K562 (cell line): ENCODE data around the gene TMEM247. TPM values are rescaled to one million over a fixed set of nuclear protein-coding genes. Genes with fewer than 3 reads are reported as not detected.

ENCODE experiments used
- ATAC-seq: fragments of 200-7000 bp; cut with Tn5 transposase; 3 replicates; pipeline ENCODE4 v1.9.1; 2020; ENCODE audit warnings: moderate library complexity
- BruUV-seq: library from RNA; stranded (reverse); fragments of 400-500 nt; replicated peaks from 2 replicates; lab custom pipeline; 2021; lab: Mats Ljungman, UMichigan
- CTCF ChIA-PET: fragments of 300-600 bp; formaldehyde crosslinking; extraction: SDS; loops from one replicate; lab custom pipeline; 2021; ENCODE audit warnings: low intra/inter-chr PET ratio; lab: Yijun Ruan, JAX
- POLR2A ChIA-PET: fragments of 300-600, 350-650 bp; sonication (Branson Sonifier 250); formaldehyde crosslinking; extraction: SDS; loops from one replicate; lab custom pipeline; 2021; ENCODE audit warnings: antibody characterized with exemption, inconsistent platforms; lab: Yijun Ruan, JAX
- DNase-seq, 4 experiments: peaks; one replicate each; pipeline versions ENCODE4 v3.0.0 to v3.0.0-alpha.2; 2011 to 2018; ENCODE audit warnings: low spot score in 3 of 4, mixed read lengths in 3 of 4; ENCODE audit errors: extremely low read depth in 1 of 4
- FAIRE-seq: peaks from 2 replicates; lab custom pipeline; 2011; peaks lifted over from hg19 to GRCh38; lab: Jason Lieb, UNC
- H2AFZ ChIP-seq: 2 replicates; pipeline ENCODE4 v1.6.0; 2011; ENCODE audit warnings: low read depth, low read length, control low read depth, inconsistent platforms
- H3K27ac ChIP-seq: fragments of 200-600 bp; 3 replicates; pipeline ENCODE4 v1.8.0; 2011; ENCODE audit warnings: low read depth, mild to moderate bottlenecking, control low read depth, inconsistent platforms, low read length, moderate library complexity, mixed read lengths; ENCODE audit errors: extremely low read depth
- H3K27me3 ChIP-seq, 2 experiments: fragments of 300-600 bp in 1 of 2; 2 replicates in 1 of 2; 3 replicates in 1 of 2; pipeline versions ENCODE4 v1.6.0 to v1.8.0; 2011; ENCODE audit warnings: inconsistent platforms in 2 of 2, low read length in 2 of 2, mild to moderate bottlenecking in 1 of 2, mixed read lengths in 1 of 2, moderate library complexity in 1 of 2; ENCODE audit not compliant: control insufficient read depth in 2 of 2, insufficient read depth in 2 of 2
- H3K36me3 ChIP-seq: fragments of 300-600 bp; 3 replicates; pipeline ENCODE4 v1.8.0; 2011; ENCODE audit warnings: mild to moderate bottlenecking, low read length, inconsistent platforms; ENCODE audit not compliant: control insufficient read depth, insufficient read depth
- H3K4me1 ChIP-seq, 2 experiments: fragments of 200-600 bp in 1 of 2; replicated peaks in 1 of 2; 2 replicates in 1 of 2; 3 replicates in 1 of 2; pipeline versions ENCODE4 v1.5.1 to v1.8.0; 2011; ENCODE audit warnings: inconsistent platforms in 2 of 2, low read length in 2 of 2, mild to moderate bottlenecking in 1 of 2, mixed read lengths in 1 of 2, moderate library complexity in 1 of 2; ENCODE audit not compliant: control insufficient read depth in 2 of 2, insufficient read depth in 2 of 2
- H3K4me2 ChIP-seq: 2 replicates; pipeline ENCODE4 v1.6.1; 2011; ENCODE audit warnings: low read length, control low read depth, inconsistent platforms, mixed read lengths; ENCODE audit not compliant: insufficient read depth
- H3K4me3 ChIP-seq: fragments of 200-600 bp; sonication (generic), shearing (Covaris generic); 2 replicates; pipeline ENCODE4 v1.5.1; 2016; ENCODE audit warnings: control low read depth, inconsistent platforms
- H3K79me2 ChIP-seq: fragments of 200-600 bp; 3 replicates; pipeline ENCODE4 v1.8.0; 2011; ENCODE audit warnings: low read length, inconsistent platforms; ENCODE audit not compliant: control insufficient read depth, insufficient read depth
- H3K9ac ChIP-seq, 2 experiments: 2 replicates each; pipeline versions ENCODE4 v1.6.0 to v1.6.1; 2011; ENCODE audit warnings: low read depth in 2 of 2, low read length in 2 of 2, control low read depth in 1 of 2, inconsistent platforms in 1 of 2, mild to moderate bottlenecking in 1 of 2, mixed read lengths in 1 of 2; ENCODE audit not compliant: insufficient read depth in 1 of 2
- H3K9me1 ChIP-seq: one replicate; pipeline ENCODE4 v1.6.0; 2011; ENCODE audit warnings: inconsistent platforms, mild to moderate bottlenecking, low read length, moderate library complexity; ENCODE audit not compliant: control insufficient read depth, insufficient read depth
- H3K9me3 ChIP-seq: replicated peaks from 2 replicates; pipeline ENCODE4 v1.5.1; 2011; ENCODE audit warnings: low read depth, low read length, inconsistent platforms; ENCODE audit not compliant: control insufficient read depth, insufficient read depth
- H4K20me1 ChIP-seq: replicated peaks from 2 replicates; pipeline ENCODE4 v1.6.1; 2011; ENCODE audit warnings: low read length, inconsistent platforms, mixed read lengths; ENCODE audit not compliant: control insufficient read depth, insufficient read depth
- BMI1 ChIP-seq: fragments of 150-350 bp; IDR thresholded peaks from 2 replicates; pipeline ENCODE4 v1.6.1; 2014; ENCODE audit warnings: low read length
- GTF2F1 ChIP-seq: IDR thresholded peaks from 2 replicates; pipeline ENCODE4 v1.6.1; 2011; ENCODE audit warnings: low read depth, low read length, improper control_type of control experiment
- KHSRP ChIP-seq: fragments of 450-650 bp; IDR thresholded peaks from 2 replicates; pipeline ENCODE4 v1.6.1; 2017
- MCM3 ChIP-seq: fragments of 450-650 bp; IDR thresholded peaks from 2 replicates; pipeline ENCODE4 v1.6.1; 2016
- RFX7 ChIP-seq: fragments of 250-450 bp; sonication (Bioruptor Pico); IDR thresholded peaks from 2 replicates; pipeline ENCODE4 v1.5.1; 2021; ENCODE audit warnings: mild to moderate bottlenecking
- XRCC3 ChIP-seq: fragments of 450-650 bp; IDR thresholded peaks from 2 replicates; pipeline ENCODE4 v1.6.1; 2017; ENCODE audit warnings: mild to moderate bottlenecking, moderate library complexity
- ZNF146 ChIP-seq: IDR thresholded peaks from one replicate; pipeline ENCODE4 v1.6.1; 2018; ENCODE audit warnings: missing compliant biosample characterization; ENCODE audit not compliant: unreplicated experiment
- ZNF518B ChIP-seq: fragments of 250-450 bp; sonication (Bioruptor Pico); IDR thresholded peaks from 2 replicates; pipeline ENCODE4 v1.5.0; 2021; ENCODE audit warnings: mild to moderate bottlenecking, moderate library complexity
- ZNF583 ChIP-seq: fragments of 250-450 bp; sonication (Bioruptor Pico); IDR thresholded peaks from 2 replicates; pipeline ENCODE4 v1.4.0; 2020
- ZSCAN32 ChIP-seq: fragments of 450-650 bp; formaldehyde crosslinking; IDR thresholded peaks from 2 replicates; pipeline ENCODE4 v1.4.0; 2020; ENCODE audit warnings: mild to moderate bottlenecking, moderate library complexity
- WGBS: fragments of 100-300 bp; shearing (Covaris generic); methylation state at CpG from one replicate; pipeline ENCODE4 v1.1.6; 2016; ENCODE audit warnings: low coverage, mixed read lengths; ENCODE audit not compliant: insufficient coverage; ENCODE audit errors: missing lambda C conversion rate; 5-methylcytosine and 5-hydroxymethylcytosine counted together
- in situ Hi-C: fragments of 300-500 bp; cut with MboI; formaldehyde crosslinking; loops from 4 replicates; pipeline ENCODE4 v1.15.0; 2018; ENCODE audit warnings: inconsistent platforms, mixed read lengths
- intact Hi-C: fragments of 100-400 bp; cut with micrococcal nuclease; formaldehyde crosslinking; loops from 2 replicates; pipeline ENCODE4 v1.14.2; 2022
- polyA plus RNA-seq, 8 experiments: library from polyadenylated mRNA; depleted of rRNA in 4 of 8; stranded (reverse) in 5 of 8; unstranded in 3 of 8; fragments of >200 nt; fragmentation: Nextera tagmentation in 2 of 8; fragmentation: Illumina TruSeq in 1 of 8; extraction: Ambion mirVana in 2 of 8; extraction: Trizol in 1 of 8; gene quantifications; 2 replicates each; pipeline versions ENCODE4 v1.2.1 to v1.2.3, GENCODE V29; 2011 to 2014; ENCODE audit warnings: inconsistent platforms in 1 of 8, missing spikeins in 1 of 8
- total RNA-seq, 7 experiments: library from RNA; depleted of rRNA in 6 of 7; stranded (reverse); fragments of >200 nt in 6 of 7; fragmentation: Illumina TruSeq in 2 of 7; extraction: Trizol in 2 of 7; gene quantifications; 2 replicates each; pipeline versions ENCODE4 v1.2.1 to v1.2.3, GENCODE V29; 2011 to 2021; ENCODE audit warnings: low replicate concordance in 1 of 7

TMEM247 gene
- total and polyA plus RNA-seq, 9 of the 15 experiments (the other 6 are each of a cell fraction or from before 2014, with no cell fraction given) = 0.24 to 4.7 (median 3.1) TPM

- H4K20me1 ChIP-seq = no peaks in the 10 kb centered on the region; the same call in 1 of the 2 replicates
- in situ Hi-C loops (no loop called here), intact Hi-C loops (loop anchor here (10.0 kb wide), 1 partner anchor 116 kb away; no protein-coding TSS in a partner anchor)
- peaks cover 10 to 20% of the 10 kb centered on the region in 2 experiments; a peak in 4 of 5 replicates for H3K4me1 ChIP-seq
- no peak for TF ChIP-seq RFX7 (CRISPR knock-in tag)
- TF ChIP-seq XRCC3 = no peak
- TF ChIP-seq MCM3 = no peak
- TF ChIP-seq GTF2F1 = no peak
- no peak for TF ChIP-seq ZNF583 (CRISPR knock-in tag)
- no peak for TF ChIP-seq BMI1
- no peak for TF ChIP-seq ZNF518B (CRISPR knock-in tag)
- TF ChIP-seq KHSRP = no peak
- no peak for TF ChIP-seq ZNF146 (CRISPR knock-in tag)
- no peak for TF ChIP-seq ZSCAN32
- peak; percentile 51 for FAIRE-seq
- no peak for DNase-seq
- H3K79me2 ChIP-seq = peaks cover 60% of the 10 kb centered on the region
- ATAC-seq = no peak
- no peak overlapping the region for H3K9ac ChIP-seq
- ChIA-PET CTCF (no interaction called here), POLR2A (interaction anchor here (0.6 to 3.8 kb wide), 4 partner anchors 8 to 485 kb away, joined by 3 to 22 read pairs (median 3); partner anchors contain the start of gene MCFD2)
- peaks cover 8% of the 10 kb centered on the region; the same call in 1 of the 3 replicates for H3K36me3 ChIP-seq
- H3K27ac ChIP-seq = no peak overlapping the region
- peaks cover 4% of the 10 kb centered on the region for H3K9me1 ChIP-seq
- H3K4me3 ChIP-seq = no peak overlapping the region
- H3K27me3 ChIP-seq = no peaks in the 10 kb centered on the region
- H2AFZ ChIP-seq = no peak overlapping the region
- no peaks in the 10 kb centered on the region for H3K9me3 ChIP-seq
- no TSS peak for BruUV-seq
- 0 out of 2 replicates have a peak overlapping the region, but pooled peaks have one; percentile 16 for H3K4me2 ChIP-seq
- 46% methylated on average over 1 of the region's 1 CpG for WGBS
These were observed 48.4 kb upstream of the TMEM247 start for GRCh38 chr2:46430992-46431391.
